Measurements from ENCODE around the gene CHMP1B.
A peak's percentile ranks its signal among the peaks of the same experiment; 100 is the strongest.
"Not testable (repeated sequence)": the region's sequence is repeated elsewhere in the genome, so short reads cannot be mapped to it uniquely, and the experiment has no call there.

CHMP1B gene

DNA sequence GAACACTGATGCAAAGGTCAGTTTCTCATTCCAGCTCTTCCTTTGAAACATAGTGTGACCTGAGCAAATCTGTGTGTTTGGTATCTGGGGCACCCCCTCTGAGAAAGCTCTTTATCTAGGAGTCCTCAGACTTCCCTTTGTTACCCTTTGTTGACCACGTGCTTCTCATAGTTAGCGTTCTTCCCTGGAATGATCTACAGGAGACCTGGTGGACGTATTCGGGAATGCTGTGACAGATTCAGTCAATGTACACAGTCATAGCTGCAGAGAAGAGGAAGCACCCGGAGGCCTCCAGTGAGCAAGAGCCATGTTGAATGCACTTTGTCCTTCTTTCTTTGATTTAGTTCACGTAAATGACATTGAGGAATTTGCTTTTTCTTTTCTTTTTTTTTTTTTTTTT lies 10.7 kb upstream of the CHMP1B start:
- DNase-seq (ENCODE audit: low spot score): no peak

DNA sequence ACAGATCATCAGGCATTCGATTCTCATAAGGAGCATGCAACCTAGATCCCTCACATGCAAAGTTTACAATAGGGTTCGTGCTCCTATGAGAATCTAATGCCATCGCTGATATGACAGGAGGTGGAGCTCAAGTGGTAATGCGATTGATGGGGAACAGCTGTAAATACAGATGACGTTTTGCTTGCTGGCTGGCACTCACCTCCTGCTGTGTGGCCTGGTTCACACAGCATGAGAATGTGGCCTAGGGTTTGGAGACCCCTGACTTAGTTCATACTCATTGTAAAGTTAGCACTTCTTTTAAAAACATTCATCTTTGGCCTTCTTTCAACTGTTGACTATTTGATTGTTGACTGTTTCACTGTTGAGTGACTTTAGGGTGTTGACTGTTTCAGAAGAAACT lies 8.7 kb upstream of the CHMP1B start:
- no peak for DNase-seq (ENCODE audit: low spot score)

DNA sequence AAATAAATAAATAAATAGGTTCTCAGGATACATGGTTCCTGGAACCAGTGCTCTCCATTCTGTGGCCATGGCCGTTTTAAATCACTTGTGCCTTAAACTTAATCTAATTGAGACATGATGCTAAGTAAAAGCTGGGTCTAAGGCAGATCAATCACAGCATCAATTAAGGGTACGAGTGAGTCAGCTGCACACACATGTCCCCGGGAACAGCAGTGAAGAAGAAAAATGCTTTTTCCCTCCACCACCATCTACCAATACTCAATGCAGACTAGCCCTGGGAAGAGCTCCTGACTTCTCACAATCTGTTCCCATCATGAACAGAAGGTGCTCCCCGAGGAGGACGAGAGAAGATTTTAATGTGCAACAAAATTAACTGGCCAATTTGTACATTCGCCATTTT lies 6.8 kb upstream of the CHMP1B start:
- DNase-seq (ENCODE audit: low spot score): no peak

DNA sequence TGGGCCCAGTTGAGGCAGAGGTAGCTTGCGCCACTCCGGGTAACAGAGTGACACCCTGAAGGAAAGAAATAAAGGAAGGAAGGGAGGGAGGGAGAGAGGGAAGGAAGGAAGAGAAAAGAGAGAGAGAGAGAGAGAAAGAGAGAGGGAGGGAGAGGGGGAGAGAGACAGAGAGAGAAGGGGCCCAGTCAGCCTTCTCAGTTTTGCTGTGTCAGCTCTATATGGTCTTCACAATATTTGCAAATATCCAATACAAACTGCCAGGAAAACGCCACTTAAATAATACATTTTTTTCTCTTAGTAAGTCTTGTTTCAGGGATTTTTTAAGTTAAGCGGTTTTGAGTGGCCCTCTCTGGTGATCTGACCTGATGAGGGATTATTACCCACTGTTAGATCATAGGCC lies 5.6 kb upstream of the CHMP1B start:
- DNase-seq (ENCODE audit: low spot score): no peak

DNA sequence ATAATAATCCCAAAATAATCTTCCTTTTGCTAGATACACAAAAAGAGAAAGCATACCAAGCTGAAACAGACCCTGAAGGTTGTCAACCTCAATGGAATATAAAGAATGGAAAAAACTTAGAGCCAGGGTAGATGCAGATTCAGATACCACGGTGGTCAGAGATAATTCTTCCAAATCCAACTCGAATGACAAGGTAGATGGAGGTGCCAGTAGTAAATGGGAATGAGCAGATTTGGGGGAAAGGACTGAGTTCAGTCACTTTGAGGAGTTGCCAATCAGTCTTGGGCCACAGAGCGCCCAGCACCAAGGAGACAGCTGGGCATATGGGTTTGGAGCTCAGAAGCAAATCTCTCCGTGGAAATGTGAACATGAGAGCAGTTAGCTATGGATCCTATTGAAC lies 3.4 kb upstream of the CHMP1B start:
- DNase-seq (ENCODE audit: low spot score): no peak

DNA sequence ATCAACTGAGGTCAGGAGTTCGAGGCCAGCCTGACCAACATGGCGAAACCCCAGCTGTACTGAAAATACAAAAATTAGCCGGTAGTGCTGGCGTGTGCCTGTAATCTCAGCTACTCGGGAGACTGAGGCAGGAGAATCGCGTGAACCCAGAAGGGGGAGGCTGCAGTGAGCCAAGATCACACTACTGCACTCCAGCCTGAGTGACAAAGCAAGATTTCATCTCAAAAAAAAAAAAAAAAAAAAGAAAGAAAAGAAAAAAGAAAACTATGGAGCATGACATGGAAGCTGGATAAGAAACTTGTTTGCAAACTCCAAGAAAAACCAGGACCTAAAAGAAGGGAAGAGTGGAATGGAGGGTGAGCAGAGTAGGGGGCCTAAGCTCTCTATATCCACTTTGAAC lies 1.9 kb upstream of the CHMP1B start:
- no peak for DNase-seq (ENCODE audit: low spot score)

DNA sequence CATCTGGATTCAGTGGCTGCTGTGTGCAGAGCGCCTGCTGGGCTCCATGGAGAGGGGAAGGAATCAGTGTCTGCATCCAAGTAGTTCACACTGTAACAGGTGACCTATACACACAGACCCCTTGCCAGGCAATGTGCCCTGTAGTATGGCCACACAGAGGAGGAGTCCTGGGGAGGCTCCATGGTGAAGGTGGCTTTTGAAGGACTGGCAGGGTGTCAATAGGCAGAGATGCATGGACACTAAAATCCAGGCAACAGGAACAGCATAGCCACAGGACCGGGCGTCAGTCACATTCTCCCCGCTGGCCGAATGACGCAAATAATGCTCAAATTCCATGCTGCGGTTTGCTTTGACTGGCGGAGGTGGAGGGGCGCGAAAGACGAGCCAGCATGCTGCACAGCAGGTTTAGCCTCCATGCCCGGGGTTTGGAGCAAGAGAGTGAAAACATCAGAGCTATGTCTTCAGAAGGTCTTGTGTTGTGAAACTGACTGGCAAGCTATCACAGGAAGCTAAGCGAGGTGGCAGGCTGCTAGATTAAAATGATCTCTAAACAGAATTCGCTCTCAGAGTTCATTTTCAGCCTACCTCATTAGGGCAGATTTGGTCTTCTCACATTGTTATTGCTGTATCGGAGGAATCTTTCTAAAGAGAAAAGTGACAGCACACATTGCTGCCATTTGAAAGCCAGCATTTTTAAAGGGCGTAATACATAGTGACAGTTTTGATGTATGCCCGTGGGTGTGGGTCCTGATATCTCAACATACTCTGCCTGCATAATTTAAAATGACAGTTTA lies 1.2 kb upstream of the CHMP1B start:
- peak; percentile 70 for DNase-seq (ENCODE audit: low spot score)

DNA sequence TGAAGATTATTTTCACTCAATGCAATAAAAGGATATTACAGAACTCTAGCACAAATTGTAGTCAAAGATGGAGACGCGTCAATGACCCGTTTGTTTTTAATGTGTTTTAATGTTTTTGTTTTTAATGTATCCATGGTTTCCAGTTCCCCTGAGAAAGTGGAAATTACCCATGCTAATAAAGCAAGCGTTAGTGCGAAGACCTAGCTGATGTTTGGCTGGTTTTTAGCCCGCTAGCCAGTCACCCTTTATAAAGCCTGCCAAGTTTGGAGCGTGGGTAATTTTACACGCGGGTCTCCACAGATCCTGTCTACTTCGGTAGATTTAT lies 430 bp upstream of the CHMP1B start:
- no peak for DNase-seq (ENCODE audit: low spot score)

DNA sequence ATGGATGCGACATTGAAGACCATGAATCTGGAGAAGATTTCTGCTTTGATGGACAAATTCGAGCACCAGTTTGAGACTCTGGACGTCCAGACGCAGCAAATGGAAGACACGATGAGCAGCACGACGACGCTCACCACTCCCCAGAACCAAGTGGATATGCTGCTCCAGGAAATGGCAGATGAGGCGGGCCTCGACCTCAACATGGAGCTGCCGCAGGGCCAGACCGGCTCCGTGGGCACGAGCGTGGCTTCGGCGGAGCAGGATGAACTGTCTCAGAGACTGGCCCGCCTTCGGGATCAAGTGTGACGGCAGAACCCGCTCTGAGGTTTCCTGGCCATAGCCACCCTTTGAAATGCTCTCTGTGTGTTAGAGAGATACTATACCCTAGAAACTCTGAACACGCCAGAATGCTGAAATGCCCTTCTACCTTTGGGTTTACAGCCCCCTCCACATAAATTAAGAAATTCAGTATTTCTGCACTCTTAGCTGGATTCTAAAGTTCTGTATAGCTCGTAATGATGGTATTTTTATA lies 659 bp downstream of the CHMP1B start:
- DNase-seq (ENCODE audit: low spot score): peak; percentile 24

DNA sequence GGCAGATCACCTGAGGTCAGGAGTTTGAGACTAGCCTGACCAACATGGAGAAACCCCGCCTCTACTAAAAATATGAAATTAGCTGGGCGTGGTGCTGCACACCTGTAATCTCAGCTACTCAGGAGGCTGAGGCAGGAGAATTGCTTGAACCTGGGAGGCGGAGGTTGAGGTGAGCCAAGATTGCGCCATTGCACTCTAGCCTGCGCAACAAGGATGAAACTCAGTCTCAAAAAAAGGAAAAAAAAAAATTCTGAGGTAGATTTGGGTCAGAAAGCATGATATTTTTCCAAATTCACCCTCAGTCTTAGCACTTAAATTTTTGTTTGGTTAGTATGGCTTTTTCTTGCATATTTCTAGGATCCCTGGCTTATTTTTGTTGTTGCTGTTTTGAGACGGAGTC lies 3.3 kb downstream of the CHMP1B start:
- DNase-seq (ENCODE audit: low spot score): not testable (repeated sequence)

DNA sequence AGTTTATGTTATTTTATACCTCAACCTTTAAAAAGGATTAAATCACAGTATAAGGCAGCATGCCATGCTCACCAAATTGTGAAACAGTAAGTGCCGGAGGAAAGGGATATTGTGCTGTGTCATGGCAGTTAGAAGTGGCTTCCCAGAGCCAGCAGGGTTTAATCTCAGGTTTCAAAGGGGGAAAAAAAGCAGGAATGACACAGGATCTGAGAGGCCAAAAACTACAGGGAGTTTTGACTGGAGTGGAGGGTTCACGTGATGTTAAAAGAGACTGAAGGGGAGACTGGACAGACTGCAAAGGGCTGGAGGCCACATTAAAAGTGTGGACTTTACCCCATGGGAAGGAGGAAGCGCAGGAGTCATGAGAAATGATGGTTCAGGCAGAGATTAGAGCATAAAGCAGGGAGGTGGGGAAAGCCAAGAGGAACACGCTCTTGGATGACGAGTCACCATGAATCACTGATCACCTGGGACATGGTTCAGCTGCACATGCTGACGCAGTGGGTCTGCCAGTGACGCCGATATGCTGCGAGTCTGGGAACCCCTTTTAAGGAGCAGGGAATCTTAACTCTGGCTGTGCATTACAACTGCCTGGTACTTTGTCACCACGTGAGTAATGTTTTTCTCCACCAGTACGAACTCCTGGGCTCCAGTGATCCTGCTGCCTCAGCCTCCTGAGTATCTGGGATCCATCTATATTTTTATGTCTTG lies 6.1 kb downstream of the CHMP1B start:
- no peak for DNase-seq (ENCODE audit: low spot score)

DNA sequence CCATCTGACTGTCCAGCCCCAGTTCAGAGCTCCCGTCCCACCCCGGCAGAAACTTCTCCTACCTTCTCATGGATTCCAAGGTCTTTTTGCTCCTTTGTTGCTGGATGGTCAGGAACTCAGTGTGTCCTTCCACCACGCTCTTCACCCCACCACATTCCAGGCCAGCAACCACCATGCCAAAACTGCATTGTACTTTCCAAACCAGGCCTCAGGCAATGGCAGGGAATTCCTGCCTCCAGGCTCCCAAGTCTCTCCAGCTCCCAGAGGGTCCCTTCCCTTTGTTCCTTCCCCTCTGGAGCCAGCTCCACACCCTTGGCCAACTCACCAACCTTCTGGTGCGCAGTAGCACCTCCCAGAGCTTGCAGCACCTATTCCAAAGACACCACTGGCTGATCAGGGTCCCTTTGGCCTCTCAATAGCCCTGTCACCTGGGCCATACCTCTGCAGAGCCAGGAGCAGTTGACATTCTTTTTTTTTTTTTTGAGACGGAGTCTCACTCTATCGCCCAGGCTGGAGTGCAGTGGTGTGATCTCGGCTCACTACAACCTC lies 8.1 kb downstream of the CHMP1B start:
- DNase-seq (ENCODE audit: low spot score): no peak

DNA sequence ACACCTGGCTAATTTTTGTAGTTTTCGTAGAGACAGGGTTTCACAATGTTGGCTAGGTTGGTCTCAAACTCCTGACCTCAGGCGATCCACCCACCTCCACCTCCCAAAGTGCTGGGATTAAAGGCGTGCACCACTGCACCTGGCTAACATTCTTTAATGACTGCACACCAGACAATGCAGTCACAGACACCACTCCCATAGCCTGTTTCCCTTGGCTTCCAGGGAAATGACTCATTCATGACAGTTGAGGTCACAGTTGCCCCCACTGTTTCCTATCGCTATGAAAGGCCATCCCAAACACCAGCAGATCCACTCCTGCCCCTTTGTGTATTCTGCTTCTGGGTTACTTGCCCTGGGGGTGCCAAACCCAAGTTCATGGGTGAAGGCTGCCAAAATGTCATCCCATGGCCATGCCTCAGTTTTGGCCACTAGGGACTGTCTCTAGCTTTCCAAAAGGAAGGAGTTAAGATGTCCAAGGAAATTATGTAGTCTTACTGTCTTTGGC lies 8.7 kb downstream of the CHMP1B start:
- DNase-seq (ENCODE audit: low spot score): no peak

DNA sequence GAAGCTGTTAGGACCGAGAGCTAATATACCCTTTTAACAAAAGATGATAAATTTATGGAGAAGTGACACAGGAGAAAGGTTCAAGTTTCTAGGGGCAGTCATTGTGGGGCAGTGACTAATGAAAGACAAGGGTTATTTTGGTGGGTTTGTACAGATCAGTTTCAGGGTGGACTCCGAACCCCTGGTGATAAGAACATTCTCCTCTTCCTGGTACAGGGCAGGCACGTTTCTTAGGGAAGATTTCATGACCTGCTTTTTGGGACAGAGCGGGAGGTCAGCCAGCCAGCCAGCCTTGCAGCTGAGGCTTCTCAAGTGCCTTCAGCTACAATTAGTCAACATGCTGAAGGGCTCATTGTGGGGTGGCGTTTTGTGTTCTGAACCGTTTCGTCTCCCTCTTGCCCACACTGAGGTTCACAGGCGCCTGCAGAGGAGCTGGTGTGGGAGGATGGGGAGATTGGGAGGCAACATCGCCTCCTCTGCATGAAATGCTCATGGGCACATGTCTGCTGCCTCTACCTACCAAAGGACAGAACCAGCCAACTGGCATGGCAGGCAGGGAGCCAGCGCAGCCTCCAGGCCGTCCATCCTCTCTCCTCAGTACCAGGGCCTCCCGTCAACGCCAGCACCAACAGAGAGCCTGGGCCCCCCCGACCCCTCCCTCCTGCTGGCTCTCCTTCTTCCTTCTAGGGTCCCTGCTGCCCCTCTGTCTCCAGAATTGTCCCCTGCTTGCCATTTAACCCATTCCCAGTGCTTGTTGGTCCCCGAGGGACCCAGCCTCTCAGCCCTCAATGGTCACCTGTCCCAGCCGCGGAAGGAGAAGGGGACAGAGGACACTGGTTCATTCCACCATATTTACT lies 9.6 kb downstream of the CHMP1B start:
- DNase-seq (ENCODE audit: low spot score): no peak

DNA sequence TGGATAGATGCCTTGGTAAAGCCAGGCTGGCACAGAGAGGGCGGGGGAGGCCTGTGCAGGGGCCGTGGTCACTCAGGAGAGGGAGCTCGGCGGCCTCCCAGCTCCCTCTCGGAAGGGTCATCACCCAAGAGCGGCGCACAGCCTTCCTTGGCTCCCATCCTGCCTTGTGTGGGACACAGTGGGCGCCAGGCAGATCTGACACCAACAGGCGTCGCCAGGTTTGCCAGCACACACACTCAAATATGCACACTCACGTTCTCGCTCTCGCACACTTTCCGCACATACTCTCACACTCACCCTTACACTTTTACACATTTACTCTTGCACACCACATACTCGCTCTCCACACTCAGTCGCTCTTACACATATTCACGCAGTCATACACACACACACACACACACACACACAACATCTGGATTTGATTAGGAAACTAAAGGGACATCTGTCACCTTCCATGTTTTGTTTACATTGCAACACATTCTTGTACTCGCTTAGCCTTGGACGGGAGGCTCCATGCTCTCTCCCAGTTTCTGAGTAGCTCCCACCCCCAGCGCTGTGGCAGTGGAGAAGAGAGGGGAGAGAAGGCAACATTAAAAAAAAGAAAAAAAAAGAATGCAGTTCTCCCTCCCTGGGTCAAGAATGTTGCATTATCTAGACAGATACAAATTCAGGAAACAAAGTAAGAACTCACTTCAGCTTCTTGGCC lies 10.5 kb downstream of the CHMP1B start:
- no peak for DNase-seq (ENCODE audit: low spot score)

DNA sequence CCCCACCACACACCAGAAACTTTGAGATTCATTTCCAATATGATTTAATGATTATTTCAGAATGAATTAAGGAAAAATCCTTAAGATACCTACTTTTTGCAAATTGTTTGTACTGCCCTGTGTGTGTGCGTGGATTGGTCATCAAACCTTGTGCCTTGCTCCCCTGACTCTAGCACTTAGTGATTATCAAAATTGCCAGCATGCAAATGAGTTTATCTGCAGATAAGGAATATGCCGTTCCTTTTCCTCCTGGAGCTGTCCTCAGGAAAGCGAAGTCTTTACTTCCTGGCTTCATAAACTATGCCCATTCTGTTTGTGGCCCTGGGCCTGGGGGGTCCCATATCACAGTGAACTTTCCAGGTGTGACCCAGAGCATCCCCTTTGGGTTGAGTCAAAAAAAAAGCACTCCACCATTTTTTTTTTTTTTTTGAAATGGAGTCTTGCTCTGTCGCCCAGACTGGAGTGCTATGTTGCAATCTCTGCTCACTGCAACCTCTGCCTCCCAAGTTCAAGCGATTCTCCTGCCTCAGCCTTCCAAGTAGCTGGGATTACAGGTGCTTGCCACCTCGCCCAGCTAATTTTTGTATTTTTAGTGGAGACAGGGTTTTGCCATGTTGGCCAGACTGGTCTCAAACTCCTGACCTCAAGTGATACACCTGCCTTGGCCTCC lies 11.4 kb downstream of the CHMP1B start:
- DNase-seq (ENCODE audit: low spot score): no peak

DNA sequence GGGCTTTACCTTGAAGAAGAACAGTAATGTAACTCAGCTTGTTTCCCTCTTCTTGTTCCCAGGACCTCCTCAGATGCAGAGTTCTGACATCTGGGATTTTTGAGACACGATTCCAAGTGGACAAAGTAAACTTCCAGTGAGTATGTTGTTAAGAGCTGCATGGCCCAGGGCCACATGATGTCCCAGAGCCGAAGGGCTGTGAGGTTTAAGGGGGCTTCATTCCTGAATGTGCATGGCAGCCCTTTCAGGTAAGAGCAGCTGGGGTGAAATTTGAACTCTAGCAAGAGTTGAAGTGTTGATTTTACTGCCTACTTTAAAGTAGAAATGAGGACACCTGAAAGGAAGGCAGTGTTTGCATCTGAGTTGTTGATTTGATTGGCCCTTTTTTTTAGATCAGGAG lies 13.3 kb downstream of the CHMP1B start:
- no peak for DNase-seq (ENCODE audit: low spot score)

DNA sequence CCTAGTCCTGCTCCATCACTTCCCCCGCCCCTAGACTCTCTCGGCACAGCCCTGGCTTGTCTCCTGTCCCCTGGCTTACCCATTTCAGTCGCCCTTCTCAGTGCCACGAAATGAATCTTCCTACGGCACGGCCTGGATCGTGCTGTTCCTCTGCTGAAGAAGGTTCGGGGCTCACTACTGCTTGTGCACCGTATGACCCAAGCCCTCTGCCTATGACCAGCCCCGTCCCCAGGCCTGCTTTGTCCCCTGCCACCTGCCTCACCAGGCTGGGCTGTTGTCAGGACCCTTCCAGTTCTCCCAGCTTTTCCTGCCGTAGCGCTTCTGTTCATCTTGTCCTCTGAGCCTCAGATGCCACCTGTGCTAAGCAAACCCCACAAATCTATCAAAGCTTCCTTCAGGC lies 13.9 kb downstream of the CHMP1B start:
- DNase-seq (ENCODE audit: low spot score): no peak

DNA sequence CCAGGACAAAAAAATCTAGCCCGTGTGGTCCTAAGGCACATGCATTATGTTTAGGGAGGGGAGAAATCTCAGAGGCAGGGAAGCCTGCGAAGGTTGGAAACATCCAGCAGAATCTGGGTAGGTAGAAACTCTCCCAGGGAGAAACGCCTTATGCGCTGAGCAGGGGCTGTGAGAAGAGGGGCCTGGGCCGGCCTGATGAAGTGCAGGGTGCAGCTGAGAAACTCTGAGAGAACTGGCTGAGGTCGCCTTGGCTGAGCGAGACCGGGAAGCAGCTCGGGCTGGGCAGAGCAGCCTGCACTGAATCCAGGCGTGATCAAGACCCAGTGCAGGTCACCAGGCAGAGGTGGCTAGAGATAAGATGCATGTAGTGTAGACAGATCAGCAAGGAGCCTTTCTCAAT lies 15.1 kb downstream of the CHMP1B start:
- no peak for DNase-seq (ENCODE audit: low spot score)

DNA sequence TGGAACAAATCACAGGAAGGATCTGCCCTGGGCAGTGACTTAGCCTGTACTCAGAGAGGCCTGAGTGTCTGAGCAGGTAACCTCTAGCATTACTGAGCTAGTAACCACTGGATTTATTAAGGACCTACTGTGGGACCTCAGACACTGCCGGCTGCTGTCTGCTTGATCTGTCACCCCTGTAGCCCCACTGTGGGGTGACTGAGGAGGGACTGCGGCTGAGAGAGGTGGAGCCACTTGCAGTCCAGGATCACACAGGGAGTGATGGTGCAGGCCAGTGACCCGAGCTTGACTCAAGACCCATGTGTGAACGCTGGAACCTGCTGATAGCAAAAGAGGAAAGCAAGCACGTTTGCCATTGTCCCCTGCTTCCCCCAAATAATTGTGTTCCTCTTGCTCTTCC lies 15.6 kb downstream of the CHMP1B start:
- DNase-seq (ENCODE audit: low spot score): no peak

DNA sequence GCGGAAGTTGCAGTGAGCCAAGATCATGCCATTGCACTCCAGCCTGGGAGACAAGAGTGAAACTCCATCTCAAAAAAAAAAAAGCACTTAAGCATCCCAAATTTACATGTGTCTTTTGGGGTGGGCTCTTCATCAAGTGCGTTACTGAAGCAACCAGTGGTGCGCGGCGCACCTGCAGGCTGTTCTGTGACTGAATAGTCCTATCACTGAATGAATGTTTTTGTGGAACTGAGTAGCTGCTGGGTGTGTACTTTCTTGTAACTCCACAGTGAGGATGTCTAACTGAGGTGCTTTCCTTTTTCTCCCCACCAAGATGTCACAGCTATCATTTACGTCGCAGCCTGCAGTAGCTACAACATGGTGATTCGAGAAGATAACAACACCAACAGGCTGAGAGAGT lies 17.0 kb downstream of the CHMP1B start:
- DNase-seq (ENCODE audit: low spot score): no peak
